ENCODE measurements around the gene PPP4R3B. TPM values are rescaled to one million over a fixed set of nuclear protein-coding genes. Genes with fewer than 3 reads are reported as not detected.

The PPP4R3B gene
- total and polyA plus RNA-seq, 2 of the 13 experiments (the other 11 are each of a cell fraction or from before 2014, with no cell fraction given) = 24.2 to 53.0 TPM

DNA sequence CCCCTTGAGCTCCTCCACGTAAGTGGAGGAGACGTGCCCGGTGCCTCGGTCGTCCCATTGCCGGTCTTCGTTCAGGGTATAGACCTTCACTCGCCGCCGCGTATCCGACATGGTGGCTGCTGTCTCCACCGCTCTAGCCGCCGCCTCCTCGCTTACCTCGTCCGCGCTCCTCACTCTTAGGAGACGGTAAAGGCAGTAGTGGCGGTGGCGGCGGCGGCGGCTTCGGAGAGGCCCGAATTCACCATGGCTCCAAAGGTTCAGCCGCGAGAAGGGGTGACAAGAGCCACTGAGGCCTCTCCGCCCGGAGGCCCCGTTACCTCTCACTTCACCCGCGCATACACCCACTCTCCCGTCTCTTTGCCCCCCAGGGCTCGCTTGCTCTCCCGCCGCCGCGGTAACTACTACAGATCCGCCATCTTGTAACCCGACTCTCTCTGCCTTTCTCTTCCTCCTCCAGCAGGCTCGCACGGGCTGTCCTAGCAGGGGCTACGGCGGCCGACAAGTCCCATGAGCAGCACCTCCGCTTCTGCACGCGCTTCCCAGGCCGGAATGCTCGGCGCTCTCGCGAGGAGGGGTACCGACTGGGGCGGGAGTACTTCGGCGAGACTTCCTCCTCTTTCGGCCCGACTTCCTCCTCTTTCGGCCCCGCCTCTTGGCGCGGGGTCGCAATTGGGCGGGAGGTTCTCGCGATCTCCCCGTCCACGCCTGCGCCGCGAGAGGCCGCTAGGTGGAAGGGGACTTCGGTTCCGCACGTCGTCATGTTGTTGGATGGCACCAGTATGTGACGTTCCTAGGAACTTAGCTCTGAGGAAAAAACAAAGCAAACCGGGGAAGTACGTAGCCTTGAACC, at the start of gene PPP4R3B (continued):
- TF ChIP-seq ZNF7 (CRISPR knock-in tag; IDR thresholded peaks at IDR 0.05) = 0 out of 2 replicates have a peak, but pooled peaks have one; percentile 4
- TF ChIP-seq KDM2A (CRISPR knock-in tag; IDR thresholded peaks at IDR 0.05; ENCODE audit: borderline replicate concordance, low read depth) = peak; percentile 99
- no peak for TF ChIP-seq PRDM4 (CRISPR knock-in tag; IDR thresholded peaks at IDR 0.05; ENCODE audit: borderline replicate concordance)
- TF ChIP-seq FOSL2 (CRISPR knock-in tag; IDR thresholded peaks at IDR 0.05) = peak; percentile 77
- peak; percentile 88 for TF ChIP-seq HDAC2 (CRISPR knock-in tag; IDR thresholded peaks at IDR 0.05)
- TF ChIP-seq PCBP2 (optimal IDR thresholded peaks at IDR 0.05; ENCODE audit: low read depth, low read length, poor library complexity, severe bottlenecking) = no peak
- peak; percentile 79; the same call in 1 of the 2 replicates for TF ChIP-seq MEIS1 (CRISPR knock-in tag; IDR thresholded peaks at IDR 0.05; ENCODE audit: borderline replicate concordance)
- no peak; the same call in 1 of the 2 replicates for TF ChIP-seq ZNF816 (CRISPR knock-in tag; IDR thresholded peaks at IDR 0.05; ENCODE audit: borderline replicate concordance)
- TF ChIP-seq ZNF17 (CRISPR knock-in tag; IDR thresholded peaks at IDR 0.05) = no peak
- TF ChIP-seq, protein P1, sequence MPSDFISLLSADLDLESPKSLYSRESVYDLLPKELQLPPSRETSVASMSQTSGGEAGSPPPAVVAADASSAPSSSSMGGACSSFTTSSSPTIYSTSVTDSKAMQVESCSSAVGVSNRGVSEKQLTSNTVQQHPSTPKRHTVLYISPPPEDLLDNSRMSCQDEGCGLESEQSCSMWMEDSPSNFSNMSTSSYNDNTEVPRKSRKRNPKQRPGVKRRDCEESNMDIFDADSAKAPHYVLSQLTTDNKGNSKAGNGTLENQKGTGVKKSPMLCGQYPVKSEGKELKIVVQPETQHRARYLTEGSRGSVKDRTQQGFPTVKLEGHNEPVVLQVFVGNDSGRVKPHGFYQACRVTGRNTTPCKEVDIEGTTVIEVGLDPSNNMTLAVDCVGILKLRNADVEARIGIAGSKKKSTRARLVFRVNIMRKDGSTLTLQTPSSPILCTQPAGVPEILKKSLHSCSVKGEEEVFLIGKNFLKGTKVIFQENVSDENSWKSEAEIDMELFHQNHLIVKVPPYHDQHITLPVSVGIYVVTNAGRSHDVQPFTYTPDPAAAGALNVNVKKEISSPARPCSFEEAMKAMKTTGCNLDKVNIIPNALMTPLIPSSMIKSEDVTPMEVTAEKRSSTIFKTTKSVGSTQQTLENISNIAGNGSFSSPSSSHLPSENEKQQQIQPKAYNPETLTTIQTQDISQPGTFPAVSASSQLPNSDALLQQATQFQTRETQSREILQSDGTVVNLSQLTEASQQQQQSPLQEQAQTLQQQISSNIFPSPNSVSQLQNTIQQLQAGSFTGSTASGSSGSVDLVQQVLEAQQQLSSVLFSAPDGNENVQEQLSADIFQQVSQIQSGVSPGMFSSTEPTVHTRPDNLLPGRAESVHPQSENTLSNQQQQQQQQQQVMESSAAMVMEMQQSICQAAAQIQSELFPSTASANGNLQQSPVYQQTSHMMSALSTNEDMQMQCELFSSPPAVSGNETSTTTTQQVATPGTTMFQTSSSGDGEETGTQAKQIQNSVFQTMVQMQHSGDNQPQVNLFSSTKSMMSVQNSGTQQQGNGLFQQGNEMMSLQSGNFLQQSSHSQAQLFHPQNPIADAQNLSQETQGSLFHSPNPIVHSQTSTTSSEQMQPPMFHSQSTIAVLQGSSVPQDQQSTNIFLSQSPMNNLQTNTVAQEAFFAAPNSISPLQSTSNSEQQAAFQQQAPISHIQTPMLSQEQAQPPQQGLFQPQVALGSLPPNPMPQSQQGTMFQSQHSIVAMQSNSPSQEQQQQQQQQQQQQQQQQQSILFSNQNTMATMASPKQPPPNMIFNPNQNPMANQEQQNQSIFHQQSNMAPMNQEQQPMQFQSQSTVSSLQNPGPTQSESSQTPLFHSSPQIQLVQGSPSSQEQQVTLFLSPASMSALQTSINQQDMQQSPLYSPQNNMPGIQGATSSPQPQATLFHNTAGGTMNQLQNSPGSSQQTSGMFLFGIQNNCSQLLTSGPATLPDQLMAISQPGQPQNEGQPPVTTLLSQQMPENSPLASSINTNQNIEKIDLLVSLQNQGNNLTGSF (CRISPR knock-in tag; IDR thresholded peaks at IDR 0.05) = no peak
- TF ChIP-seq, protein P2, sequence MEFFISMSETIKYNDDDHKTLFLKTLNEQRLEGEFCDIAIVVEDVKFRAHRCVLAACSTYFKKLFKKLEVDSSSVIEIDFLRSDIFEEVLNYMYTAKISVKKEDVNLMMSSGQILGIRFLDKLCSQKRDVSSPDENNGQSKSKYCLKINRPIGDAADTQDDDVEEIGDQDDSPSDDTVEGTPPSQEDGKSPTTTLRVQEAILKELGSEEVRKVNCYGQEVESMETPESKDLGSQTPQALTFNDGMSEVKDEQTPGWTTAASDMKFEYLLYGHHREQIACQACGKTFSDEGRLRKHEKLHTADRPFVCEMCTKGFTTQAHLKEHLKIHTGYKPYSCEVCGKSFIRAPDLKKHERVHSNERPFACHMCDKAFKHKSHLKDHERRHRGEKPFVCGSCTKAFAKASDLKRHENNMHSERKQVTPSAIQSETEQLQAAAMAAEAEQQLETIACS (CRISPR knock-in tag; IDR thresholded peaks at IDR 0.05) = peak; percentile 72
- TF ChIP-seq, protein P3, sequence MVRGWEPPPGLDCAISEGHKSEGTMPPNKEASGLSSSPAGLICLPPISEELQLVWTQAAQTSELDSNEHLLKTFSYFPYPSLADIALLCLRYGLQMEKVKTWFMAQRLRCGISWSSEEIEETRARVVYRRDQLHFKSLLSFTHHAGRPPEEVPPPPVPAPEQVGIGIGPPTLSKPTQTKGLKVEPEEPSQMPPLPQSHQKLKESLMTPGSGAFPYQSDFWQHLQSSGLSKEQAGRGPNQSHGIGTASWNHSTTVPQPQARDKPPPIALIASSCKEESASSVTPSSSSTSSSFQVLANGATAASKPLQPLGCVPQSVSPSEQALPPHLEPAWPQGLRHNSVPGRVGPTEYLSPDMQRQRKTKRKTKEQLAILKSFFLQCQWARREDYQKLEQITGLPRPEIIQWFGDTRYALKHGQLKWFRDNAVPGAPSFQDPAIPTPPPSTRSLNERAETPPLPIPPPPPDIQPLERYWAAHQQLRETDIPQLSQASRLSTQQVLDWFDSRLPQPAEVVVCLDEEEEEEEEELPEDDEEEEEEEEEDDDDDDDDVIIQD (CRISPR knock-in tag; IDR thresholded peaks at IDR 0.05; ENCODE audit: low read depth) = peak; percentile 94
- TF ChIP-seq HES4 (CRISPR knock-in tag; IDR thresholded peaks at IDR 0.05; ENCODE audit: borderline replicate concordance) = peak; percentile 76; the same call in 1 of the 2 replicates
- TF ChIP-seq, protein P4, sequence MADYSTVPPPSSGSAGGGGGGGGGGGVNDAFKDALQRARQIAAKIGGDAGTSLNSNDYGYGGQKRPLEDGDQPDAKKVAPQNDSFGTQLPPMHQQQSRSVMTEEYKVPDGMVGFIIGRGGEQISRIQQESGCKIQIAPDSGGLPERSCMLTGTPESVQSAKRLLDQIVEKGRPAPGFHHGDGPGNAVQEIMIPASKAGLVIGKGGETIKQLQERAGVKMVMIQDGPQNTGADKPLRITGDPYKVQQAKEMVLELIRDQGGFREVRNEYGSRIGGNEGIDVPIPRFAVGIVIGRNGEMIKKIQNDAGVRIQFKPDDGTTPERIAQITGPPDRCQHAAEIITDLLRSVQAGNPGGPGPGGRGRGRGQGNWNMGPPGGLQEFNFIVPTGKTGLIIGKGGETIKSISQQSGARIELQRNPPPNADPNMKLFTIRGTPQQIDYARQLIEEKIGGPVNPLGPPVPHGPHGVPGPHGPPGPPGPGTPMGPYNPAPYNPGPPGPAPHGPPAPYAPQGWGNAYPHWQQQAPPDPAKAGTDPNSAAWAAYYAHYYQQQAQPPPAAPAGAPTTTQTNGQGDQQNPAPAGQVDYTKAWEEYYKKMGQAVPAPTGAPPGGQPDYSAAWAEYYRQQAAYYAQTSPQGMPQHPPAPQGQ (CRISPR knock-in tag; IDR thresholded peaks at IDR 0.05; ENCODE audit: borderline replicate concordance) = no peak; the same call in 1 of the 2 replicates
- TF ChIP-seq HOXA9 (CRISPR knock-in tag; IDR thresholded peaks at IDR 0.05; ENCODE audit: borderline replicate concordance) = no peak
